GM12878 (cell line): ENCODE data around the gene MORC3. TPM values are rescaled to one million over a fixed set of nuclear protein-coding genes. Genes with fewer than 3 reads are reported as not detected.
A peak's percentile ranks its signal among the peaks of the same experiment; 100 is the strongest.

Experiments
- ATAC-seq: fragments of 200-7000 bp; cut with Tn5 transposase; 3 replicates; pipeline ENCODE4 v1.9.1; 2020; ENCODE audit warnings: mild to moderate bottlenecking, moderate library complexity
- BruUV-seq: library from RNA; stranded (reverse); fragments of 400-500 nt; replicated peaks from 2 replicates; lab custom pipeline; 2021; lab: Mats Ljungman, UMichigan
- CTCF ChIA-PET: fragments of 300-600 bp; sonication (Branson Sonifier 250); formaldehyde crosslinking; extraction: SDS; loops from one replicate; lab custom pipeline; 2021; ENCODE audit warnings: inconsistent platforms; lab: Yijun Ruan, JAX
- POLR2A ChIA-PET: fragments of 350-600 bp; formaldehyde crosslinking; extraction: SDS; loops from one replicate; lab custom pipeline; 2021; ENCODE audit warnings: inconsistent platforms; lab: Charles Lee
- RAD21 ChIA-PET: fragments of 300-600 bp; sonication (Branson Sonifier 250); formaldehyde crosslinking; loops from one replicate; lab custom pipeline; 2023; ENCODE audit warnings: antibody characterized with exemption; ENCODE audit not compliant: unreplicated experiment; lab: Charles Lee
- SMC1A ChIA-PET: fragments of 300-600 bp; sonication (Branson Sonifier 250); formaldehyde crosslinking; loops from one replicate; lab custom pipeline; 2023; ENCODE audit not compliant: unreplicated experiment, uncharacterized antibody; lab: Charles Lee
- DNase-seq: peaks from one replicate; pipeline ENCODE4 v3.0.0-alpha.2; 2011; ENCODE audit warnings: low read depth, low spot score
- FAIRE-seq: peaks from 3 replicates; lab custom pipeline; 2011; peaks lifted over from hg19 to GRCh38; lab: Jason Lieb, UNC
- H2AFZ ChIP-seq: 2 replicates; pipeline ENCODE4 v1.6.0; 2011; ENCODE audit warnings: low read depth, low read length, control low read depth; ENCODE audit not compliant: control insufficient read depth
- H3K27ac ChIP-seq: 2 replicates; pipeline ENCODE4 v1.5.1; 2011; ENCODE audit warnings: control low read depth; ENCODE audit not compliant: control insufficient read depth, insufficient read depth
- H3K27me3 ChIP-seq, 2 experiments: replicated peaks in 1 of 2; 2 replicates each; pipeline versions ENCODE4 v1.6.0 to v1.6.1; 2011; ENCODE audit warnings: low read length in 1 of 2; ENCODE audit not compliant: control insufficient read depth in 2 of 2, insufficient read depth in 2 of 2
- H3K36me3 ChIP-seq, 2 experiments: 2 replicates each; pipeline ENCODE4 v1.5.1; 2011; ENCODE audit warnings: low read length in 1 of 2; ENCODE audit not compliant: control insufficient read depth in 2 of 2, insufficient read depth in 2 of 2
- H3K4me1 ChIP-seq: 2 replicates; pipeline ENCODE4 v1.6.1; 2011; ENCODE audit warnings: mild to moderate bottlenecking, low read length, moderate library complexity, mixed read lengths; ENCODE audit not compliant: control insufficient read depth, insufficient read depth
- H3K4me2 ChIP-seq: 2 replicates; pipeline ENCODE4 v1.6.0; 2011; ENCODE audit warnings: control low read depth; ENCODE audit not compliant: control insufficient read depth, insufficient read depth
- H3K4me3 ChIP-seq: fragments of 200-600 bp; sonication (generic); 2 replicates; pipeline ENCODE4 v1.5.1; 2016
- H3K79me2 ChIP-seq: 2 replicates; pipeline ENCODE4 v1.6.0; 2011; ENCODE audit warnings: low read length; ENCODE audit not compliant: control insufficient read depth, insufficient read depth
- H3K9ac ChIP-seq: 2 replicates; pipeline ENCODE4 v1.8.0; 2011; ENCODE audit warnings: low read length, control low read depth, mixed read lengths; ENCODE audit not compliant: control insufficient read depth, insufficient read depth
- H3K9me3 ChIP-seq: replicated peaks from 3 replicates; pipeline ENCODE4 v1.5.1; 2011; ENCODE audit warnings: mild to moderate bottlenecking, low read length; ENCODE audit not compliant: control insufficient read depth, insufficient read depth
- H4K20me1 ChIP-seq: 2 replicates; pipeline ENCODE4 v1.6.0; 2011; ENCODE audit not compliant: control insufficient read depth, insufficient read depth
- ATF7 ChIP-seq: fragments of 450-650 bp; IDR thresholded peaks from 2 replicates; pipeline ENCODE4 v1.6.1; 2016; ENCODE audit warnings: low read depth, mild to moderate bottlenecking
- EP300 ChIP-seq, 2 experiments: fragments of 150-350 bp in 1 of 2; IDR thresholded peaks; 2 replicates each; pipeline ENCODE4 v1.6.1; 2011 to 2012; ENCODE audit warnings: low read depth in 2 of 2, low read length in 2 of 2, borderline replicate concordance in 1 of 2, improper control_type of control experiment in 1 of 2, inconsistent platforms in 1 of 2; ENCODE audit not compliant: control insufficient read depth in 1 of 2
- MYB ChIP-seq: fragments of 150-350 bp; IDR thresholded peaks from 2 replicates; pipeline ENCODE4 v1.6.1; 2014; ENCODE audit warnings: mild to moderate bottlenecking, low read depth, low read length, borderline replicate concordance
- NFXL1 ChIP-seq: fragments of 450-650 bp; IDR thresholded peaks from 2 replicates; pipeline ENCODE4 v1.6.1; 2017; ENCODE audit warnings: antibody characterized with exemption, mild to moderate bottlenecking, borderline replicate concordance
- RAD51 ChIP-seq: fragments of 450-650 bp; IDR thresholded peaks from 2 replicates; pipeline ENCODE4 v1.6.1; 2016; ENCODE audit warnings: moderate library complexity, mild to moderate bottlenecking, inconsistent platforms
- WGBS: methylation state at CpG from one replicate; pipeline ENCODE4 v1.1.6; 2016; ENCODE audit warnings: low lambda C conversion rate; ENCODE audit not compliant: insufficient replicate concordance, insufficient coverage; ENCODE audit errors: missing lambda C conversion rate; 5-methylcytosine and 5-hydroxymethylcytosine counted together
- in situ Hi-C: fragments of 300-500 bp; cut with MboI; formaldehyde crosslinking; loops from 9 replicates; pipeline ENCODE4 v1.14.3; 2018; ENCODE audit warnings: mixed read lengths
- intact Hi-C: fragments of 100-400 bp; cut with micrococcal nuclease; formaldehyde crosslinking; loops from one replicate; pipeline ENCODE4 v1.14.2; 2022; ENCODE audit not compliant: unreplicated experiment
- polyA plus RNA-seq, 11 experiments: library from polyadenylated mRNA; depleted of rRNA in 4 of 11; unstranded in 6 of 11; stranded (reverse) in 5 of 11; fragments of >200 nt; fragmentation: Nextera tagmentation in 4 of 11; fragmentation: Illumina TruSeq in 1 of 11; extraction: Ambion mirVana in 4 of 11; extraction: Trizol in 1 of 11; gene quantifications; 1 replicate in 1 of 11; 2 replicates in 10 of 11; pipeline versions ENCODE4 v1.2.1 to v1.2.3, GENCODE V29; 2011 to 2016; ENCODE audit warnings: inconsistent platforms in 2 of 11, missing spikeins in 2 of 11, low read depth in 1 of 11
- total RNA-seq, 4 experiments: library from RNA; depleted of rRNA in 3 of 4; stranded (reverse); fragments of >200 nt in 3 of 4; fragmentation: Illumina TruSeq in 1 of 4; extraction: Trizol in 1 of 4; gene quantifications; 2 replicates each; pipeline versions ENCODE4 v1.2.1 to v1.2.3, GENCODE V29; 2013 to 2021
- TF ChIP-seq, protein P1 (sequence below): fragments of 150-350 bp; IDR thresholded peaks from 2 replicates; pipeline ENCODE4 v1.6.1; 2014; ENCODE audit warnings: mild to moderate bottlenecking, low read depth, low read length
- TF ChIP-seq, protein P2 (sequence below): fragments of 450-650 bp; IDR thresholded peaks from 2 replicates; pipeline ENCODE4 v1.6.1; 2018; ENCODE audit warnings: mild to moderate bottlenecking, low read depth, moderate library complexity; ENCODE audit not compliant: partially characterized antibody

MORC3 gene
- total and polyA plus RNA-seq, 10 of the 15 experiments (the other 5 are each of a cell fraction or from before 2014, with no cell fraction given): 5.5 to 29.9 (median 16.3) TPM

DNA sequence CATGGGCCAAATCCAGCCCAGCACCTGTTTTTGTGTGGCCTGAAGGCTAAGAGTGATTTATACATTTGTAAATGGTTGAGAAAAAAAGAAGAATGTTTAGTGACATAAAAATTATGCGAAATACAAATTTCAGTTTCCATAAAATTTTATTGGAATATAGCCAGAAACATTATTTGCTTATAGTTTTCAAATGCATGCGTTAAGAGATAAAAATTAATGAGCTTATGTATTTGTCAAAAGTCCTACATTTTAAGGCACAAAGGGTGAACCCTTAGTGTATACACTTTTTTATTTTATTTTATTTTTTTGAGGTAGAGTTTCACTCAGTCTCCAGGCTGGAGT lies 2.1 kb downstream of the MORC3 start:
- peaks cover 0 to 5% of the 10 kb centered on the region in 2 experiments; a peak in 1 of 4 replicates for H3K36me3 ChIP-seq
- peaks cover 9% of the 10 kb centered on the region for H3K4me1 ChIP-seq
- 97% methylated on average over 2 of the region's 2 CpGs for WGBS
- no peak for FAIRE-seq
- ChIA-PET SMC1A (interaction anchor here (0.6 to 4.6 kb wide), 18 partner anchors 8 to 1649 kb away, joined by 3 to 50 read pairs (median 5); no protein-coding TSS in a partner anchor), RAD21 (interaction anchor here (0.8 to 6.4 kb wide), 10 partner anchors 8 to 184 kb away, joined by 3 to 80 read pairs (median 5); no protein-coding TSS in a partner anchor), CTCF (interaction anchor here (0.8 to 5.0 kb wide), 13 partner anchors 8 to 197 kb away, joined by 3 to 27 read pairs (median 4); no protein-coding TSS in a partner anchor), POLR2A (interaction anchor here (0.6 to 5.1 kb wide), 9 partner anchors 8 to 1045 kb away, joined by 3 to 56 read pairs (median 5); partner anchors contain the start of gene DYRK1A)
- intact Hi-C loops (loop anchor here (5.0 kb wide), 1 partner anchor 85 kb away; no protein-coding TSS in a partner anchor), in situ Hi-C loops (no loop called here)
- H2AFZ ChIP-seq: no peak overlapping the region
- H3K9ac ChIP-seq: peak overlapping the region; percentile 77
- H3K79me2 ChIP-seq: peaks cover 56% of the 10 kb centered on the region
- no peaks in the 10 kb centered on the region for H3K27me3 ChIP-seq
- H3K4me3 ChIP-seq: peak overlapping the region; percentile 81
- no peaks in the 10 kb centered on the region for H3K9me3 ChIP-seq
- H4K20me1 ChIP-seq: no peaks in the 10 kb centered on the region
- no TSS peak for BruUV-seq
- peak overlapping the region; percentile 74 for H3K4me2 ChIP-seq
- DNase-seq: no peak
- H3K27ac ChIP-seq: peak overlapping the region; percentile 81
- no peak for TF ChIP-seq ATF7
- no peak for TF ChIP-seq RAD51
- TF ChIP-seq NFXL1: no peak
- no peak for TF ChIP-seq EP300 (IDR thresholded peaks at IDR 0.05; ENCODE audit: borderline replicate concordance in 1 of 2, control insufficient read depth in 1 of 2, low read depth in 2 of 2, low read length in 2 of 2)
- TF ChIP-seq, protein P1, sequence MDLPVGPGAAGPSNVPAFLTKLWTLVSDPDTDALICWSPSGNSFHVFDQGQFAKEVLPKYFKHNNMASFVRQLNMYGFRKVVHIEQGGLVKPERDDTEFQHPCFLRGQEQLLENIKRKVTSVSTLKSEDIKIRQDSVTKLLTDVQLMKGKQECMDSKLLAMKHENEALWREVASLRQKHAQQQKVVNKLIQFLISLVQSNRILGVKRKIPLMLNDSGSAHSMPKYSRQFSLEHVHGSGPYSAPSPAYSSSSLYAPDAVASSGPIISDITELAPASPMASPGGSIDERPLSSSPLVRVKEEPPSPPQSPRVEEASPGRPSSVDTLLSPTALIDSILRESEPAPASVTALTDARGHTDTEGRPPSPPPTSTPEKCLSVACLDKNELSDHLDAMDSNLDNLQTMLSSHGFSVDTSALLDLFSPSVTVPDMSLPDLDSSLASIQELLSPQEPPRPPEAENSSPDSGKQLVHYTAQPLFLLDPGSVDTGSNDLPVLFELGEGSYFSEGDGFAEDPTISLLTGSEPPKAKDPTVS: no peak
- TF ChIP-seq MYB: no peak
- TF ChIP-seq, protein P2, sequence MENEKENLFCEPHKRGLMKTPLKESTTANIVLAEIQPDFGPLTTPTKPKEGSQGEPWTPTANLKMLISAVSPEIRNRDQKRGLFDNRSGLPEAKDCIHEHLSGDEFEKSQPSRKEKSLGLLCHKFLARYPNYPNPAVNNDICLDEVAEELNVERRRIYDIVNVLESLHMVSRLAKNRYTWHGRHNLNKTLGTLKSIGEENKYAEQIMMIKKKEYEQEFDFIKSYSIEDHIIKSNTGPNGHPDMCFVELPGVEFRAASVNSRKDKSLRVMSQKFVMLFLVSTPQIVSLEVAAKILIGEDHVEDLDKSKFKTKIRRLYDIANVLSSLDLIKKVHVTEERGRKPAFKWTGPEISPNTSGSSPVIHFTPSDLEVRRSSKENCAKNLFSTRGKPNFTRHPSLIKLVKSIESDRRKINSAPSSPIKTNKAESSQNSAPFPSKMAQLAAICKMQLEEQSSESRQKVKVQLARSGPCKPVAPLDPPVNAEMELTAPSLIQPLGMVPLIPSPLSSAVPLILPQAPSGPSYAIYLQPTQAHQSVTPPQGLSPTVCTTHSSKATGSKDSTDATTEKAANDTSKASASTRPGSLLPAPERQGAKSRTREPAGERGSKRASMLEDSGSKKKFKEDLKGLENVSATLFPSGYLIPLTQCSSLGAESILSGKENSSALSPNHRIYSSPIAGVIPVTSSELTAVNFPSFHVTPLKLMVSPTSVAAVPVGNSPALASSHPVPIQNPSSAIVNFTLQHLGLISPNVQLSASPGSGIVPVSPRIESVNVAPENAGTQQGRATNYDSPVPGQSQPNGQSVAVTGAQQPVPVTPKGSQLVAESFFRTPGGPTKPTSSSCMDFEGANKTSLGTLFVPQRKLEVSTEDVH: no peak
- ATAC-seq: no peak
